ENCODE results near the gene PRICKLE2. TPM values are rescaled to one million over a fixed set of nuclear protein-coding genes. Genes with fewer than 3 reads are reported as not detected.
A peak's percentile ranks its signal among the peaks of the same experiment; 100 is the strongest.

The PRICKLE2 gene
- total and polyA plus RNA-seq, 2 experiments from 2014 or later = 8.5 to 30.3 TPM

- TF ChIP-seq CTCF (IDR thresholded peaks at IDR 0.05; ENCODE audit: poor library complexity) = no peak
- TF ChIP-seq EZH2phosphoT487 (IDR thresholded peaks at IDR 0.05; ENCODE audit: low read depth, severe bottlenecking, unreplicated experiment) = no peak
- TF ChIP-seq EZH2 (IDR thresholded peaks at IDR 0.05; ENCODE audit: borderline replicate concordance) = no peak
- no peaks in the 10 kb centered on the region for H4K20me1 ChIP-seq (ENCODE audit: insufficient read depth, poor library complexity, severe bottlenecking)
- peaks cover 31% of the 10 kb centered on the region for H3K4me1 ChIP-seq (ENCODE audit: insufficient read depth)
- H2AFZ ChIP-seq = peak overlapping the region; percentile 53
- peaks cover 33% of the 10 kb centered on the region for H3K79me2 ChIP-seq
- H3K4me2 ChIP-seq = peak overlapping the region; percentile 78
- H3K9me3 ChIP-seq (ENCODE audit: low read depth) = no peaks in the 10 kb centered on the region
- WGBS (ENCODE audit: low lambda C conversion rate, missing lambda C conversion rate) = 8% methylated on average over 26 of the region's 33 CpGs
- no peaks in the 10 kb centered on the region for H3K36me3 ChIP-seq (replicated peaks; ENCODE audit: insufficient read depth, low read depth)
- DNase-seq (ENCODE audit: low spot score) = peak; percentile 73
- no peaks in the 10 kb centered on the region for H3K9me2 ChIP-seq (replicated peaks; ENCODE audit: insufficient read depth)
- H3K27ac ChIP-seq = peak overlapping the region; percentile 82
- no peaks in the 10 kb centered on the region for H3K27me3 ChIP-seq
- peak overlapping the region; percentile 38 for H3K4me3 ChIP-seq
These were observed 42.7 kb upstream of the PRICKLE2 start for GRCh38 chr3:64267721-64268604.

GRCh38 chr3:64266983-64267382 is 41.7 kb upstream of the PRICKLE2 start:
- DNase-seq (ENCODE audit: low spot score) = no peak
- peak overlapping the region; percentile 38 for H3K4me3 ChIP-seq
- H3K9me2 ChIP-seq (replicated peaks; ENCODE audit: insufficient read depth) = no peaks in the 10 kb centered on the region
- H3K27me3 ChIP-seq = no peaks in the 10 kb centered on the region
- no peaks in the 10 kb centered on the region for H3K36me3 ChIP-seq (replicated peaks; ENCODE audit: insufficient read depth, low read depth)
- WGBS (ENCODE audit: low lambda C conversion rate, missing lambda C conversion rate) = 52% methylated on average over 2 of the region's 2 CpGs
- TF ChIP-seq EZH2 (IDR thresholded peaks at IDR 0.05; ENCODE audit: borderline replicate concordance) = no peak
- TF ChIP-seq EZH2phosphoT487 (IDR thresholded peaks at IDR 0.05; ENCODE audit: low read depth, severe bottlenecking, unreplicated experiment) = no peak
- no peak for TF ChIP-seq CTCF (IDR thresholded peaks at IDR 0.05; ENCODE audit: poor library complexity)
- H3K4me1 ChIP-seq (ENCODE audit: insufficient read depth) = peaks cover 31% of the 10 kb centered on the region
- no peaks in the 10 kb centered on the region for H4K20me1 ChIP-seq (ENCODE audit: insufficient read depth, poor library complexity, severe bottlenecking)
- H3K4me2 ChIP-seq = peak overlapping the region; percentile 78
- H3K27ac ChIP-seq = peak overlapping the region; percentile 82
- H3K79me2 ChIP-seq = peaks cover 43% of the 10 kb centered on the region
- no peaks in the 10 kb centered on the region for H3K9me3 ChIP-seq (ENCODE audit: low read depth)
- H2AFZ ChIP-seq = peak overlapping the region; percentile 53

- H4K20me1 ChIP-seq (ENCODE audit: insufficient read depth, poor library complexity, severe bottlenecking) = no peaks in the 10 kb centered on the region
- H3K9me2 ChIP-seq (replicated peaks; ENCODE audit: insufficient read depth) = no peaks in the 10 kb centered on the region
- peak; percentile 68 for DNase-seq (ENCODE audit: low spot score)
- no peak overlapping the region for H3K4me3 ChIP-seq
- peaks cover 49% of the 10 kb centered on the region for H3K79me2 ChIP-seq
- no peak overlapping the region for H2AFZ ChIP-seq
- no peaks in the 10 kb centered on the region for H3K9me3 ChIP-seq (ENCODE audit: low read depth)
- H3K4me2 ChIP-seq = peak overlapping the region; percentile 78
- no peaks in the 10 kb centered on the region for H3K36me3 ChIP-seq (replicated peaks; ENCODE audit: insufficient read depth, low read depth)
- no peaks in the 10 kb centered on the region for H3K27me3 ChIP-seq
- peaks cover 31% of the 10 kb centered on the region for H3K4me1 ChIP-seq (ENCODE audit: insufficient read depth)
- 29% methylated on average over 7 of the region's 7 CpGs for WGBS (ENCODE audit: low lambda C conversion rate, missing lambda C conversion rate)
- TF ChIP-seq EZH2phosphoT487 (IDR thresholded peaks at IDR 0.05; ENCODE audit: low read depth, severe bottlenecking, unreplicated experiment) (no peak), CTCF (IDR thresholded peaks at IDR 0.05; ENCODE audit: poor library complexity) (no peak), EZH2 (IDR thresholded peaks at IDR 0.05; ENCODE audit: borderline replicate concordance) (no peak)
- peak overlapping the region; percentile 82 for H3K27ac ChIP-seq
These were observed 41.0 kb upstream of the PRICKLE2 start for GRCh38 chr3:64266065-64266931.

Measured in hepatocyte (in vitro differentiated cells).